HepG2 (cell line): ENCODE measurements around the gene HEATR5B. TPM values are rescaled to one million over a fixed set of nuclear protein-coding genes. Genes with fewer than 3 reads are reported as not detected.

Experiments
- AGO1 ChIP-seq: fragments of 200-400 bp; formaldehyde crosslinking; IDR thresholded peaks from 2 replicates; pipeline ENCODE4 v1.6.1; 2017; ENCODE audit warnings: mild to moderate bottlenecking, low read depth, low read length, moderate library complexity; ENCODE audit not compliant: poor library complexity, severe bottlenecking
- ARID2 ChIP-seq: sonication (generic); formaldehyde crosslinking; IDR thresholded peaks from 2 replicates; pipeline ENCODE4 v1.8.1; 2022; ENCODE audit warnings: mild to moderate bottlenecking, missing genetic modification reagents, borderline replicate concordance
- BCL3 ChIP-seq: sonication (generic); formaldehyde crosslinking; IDR thresholded peaks from 2 replicates; pipeline ENCODE4 v1.5.1; 2020; ENCODE audit warnings: mild to moderate bottlenecking, missing genetic modification reagents, moderate library complexity
- E2F1 ChIP-seq: sonication (generic); formaldehyde crosslinking; IDR thresholded peaks from 2 replicates; pipeline ENCODE4 v1.5.0; 2020; ENCODE audit warnings: missing genetic modification reagents
- EED ChIP-seq: sonication (generic); formaldehyde crosslinking; IDR thresholded peaks from 2 replicates; pipeline ENCODE4 v1.5.0; 2020; ENCODE audit warnings: mild to moderate bottlenecking, missing genetic modification reagents
- ELK4 ChIP-seq: sonication (generic); formaldehyde crosslinking; IDR thresholded peaks from 2 replicates; pipeline ENCODE4 v1.9.0; 2021; ENCODE audit warnings: missing genetic modification reagents, borderline replicate concordance
- FOSL1 ChIP-seq: sonication (generic); formaldehyde crosslinking; IDR thresholded peaks from 2 replicates; pipeline ENCODE4 v1.9.0; 2021; ENCODE audit warnings: missing genetic modification reagents, borderline replicate concordance
- FOXC1 ChIP-seq: sonication (generic); formaldehyde crosslinking; IDR thresholded peaks from 2 replicates; pipeline ENCODE4 v1.8.0; 2022; ENCODE audit warnings: mild to moderate bottlenecking, missing genetic modification reagents, borderline replicate concordance
- NFE2L1 ChIP-seq: sonication (generic); formaldehyde crosslinking; IDR thresholded peaks from 2 replicates; pipeline ENCODE4 v1.4.0; 2020; ENCODE audit warnings: missing genetic modification reagents, mild to moderate bottlenecking, borderline replicate concordance
- PREB ChIP-seq: sonication (generic); formaldehyde crosslinking; IDR thresholded peaks from 2 replicates; pipeline ENCODE4 v1.4.0; 2020; ENCODE audit warnings: missing genetic modification reagents
- RFX3 ChIP-seq: IDR thresholded peaks from 2 replicates; pipeline ENCODE4 v1.6.1; 2016; ENCODE audit warnings: missing biosample characterization, missing genetic modification reagents
- RNF219 ChIP-seq: sonication (generic); formaldehyde crosslinking; IDR thresholded peaks from 2 replicates; pipeline ENCODE4 v1.5.0; 2020; ENCODE audit warnings: mild to moderate bottlenecking, missing genetic modification reagents
- SMYD3 ChIP-seq: sonication (generic); formaldehyde crosslinking; IDR thresholded peaks from 2 replicates; pipeline ENCODE4 v1.8.1; 2023; ENCODE audit warnings: mild to moderate bottlenecking, missing genetic modification reagents
- SRF ChIP-seq: IDR thresholded peaks from 2 replicates; pipeline ENCODE4 v1.6.1; 2011; ENCODE audit warnings: mild to moderate bottlenecking, low read depth, low read length, moderate library complexity
- YY1 ChIP-seq: IDR thresholded peaks from 2 replicates; pipeline ENCODE4 v1.6.1; 2011; ENCODE audit warnings: low read length, low read depth, moderate library complexity, mild to moderate bottlenecking; ENCODE audit not compliant: insufficient read depth, insufficient replicate concordance
- ZFP41 ChIP-seq: sonication (generic); formaldehyde crosslinking; IDR thresholded peaks from 2 replicates; pipeline ENCODE4 v1.4.0; 2020; ENCODE audit warnings: mild to moderate bottlenecking, missing genetic modification reagents, borderline replicate concordance
- ZMAT3 ChIP-seq: sonication (generic); formaldehyde crosslinking; conservative IDR thresholded peaks from 2 replicates; pipeline ENCODE4 v1.7.0; 2021; ENCODE audit warnings: missing genetic modification reagents
- ZNF224 ChIP-seq: sonication (generic); formaldehyde crosslinking; IDR thresholded peaks from 2 replicates; pipeline ENCODE4 v1.5.0; 2020; ENCODE audit warnings: mild to moderate bottlenecking, missing genetic modification reagents
- ZNF414 ChIP-seq: sonication (generic); formaldehyde crosslinking; IDR thresholded peaks from 2 replicates; pipeline ENCODE4 v1.5.0; 2020; ENCODE audit warnings: missing genetic modification reagents
- polyA plus RNA-seq, 8 experiments: library from polyadenylated mRNA; depleted of rRNA in 3 of 8; stranded (reverse) in 7 of 8; unstranded in 1 of 8; fragments of >200 nt; fragmentation: Illumina TruSeq in 4 of 8; extraction: Trizol in 4 of 8; gene quantifications; 2 replicates each; pipeline versions ENCODE4 v1.2.1 to v1.2.3, GENCODE V29; 2011 to 2016; ENCODE audit warnings: low read depth in 4 of 8, missing spikeins in 1 of 8, mixed read lengths in 1 of 8; ENCODE audit not compliant: insufficient read depth in 1 of 8
- total RNA-seq, 5 experiments: library from RNA; depleted of rRNA; stranded (reverse); fragments of >200 nt; fragmentation: Illumina TruSeq; extraction: Trizol; gene quantifications; 2 replicates each; pipeline ENCODE4 v1.2.3, GENCODE V29; 2016; ENCODE audit warnings: low read depth in 1 of 5

Gene HEATR5B
- total and polyA plus RNA-seq, 2 of the 13 experiments (the other 11 are each of a cell fraction or from before 2014, with no cell fraction given), result 12.7 to 16.3 TPM

- TF ChIP-seq ARID2, result 0 out of 2 replicates have a peak, but pooled peaks have one; percentile 83
- TF ChIP-seq FOXC1, result peak; percentile 82; the same call in 1 of the 2 replicates
- TF ChIP-seq BCL3, result peak; percentile 84
- no peak for TF ChIP-seq ZFP41 (CRISPR knock-in tag)
- TF ChIP-seq PREB (CRISPR knock-in tag), result no peak
- TF ChIP-seq AGO1, result no peak
- TF ChIP-seq ZNF414 (CRISPR knock-in tag), result no peak
- no peak for TF ChIP-seq SMYD3 (CRISPR knock-in tag)
- peak; percentile 91; the same call in 1 of the 2 replicates for TF ChIP-seq EED (CRISPR knock-in tag)
- TF ChIP-seq NFE2L1, result 0 out of 2 replicates have a peak, but pooled peaks have one; percentile 35
- TF ChIP-seq ZMAT3, result peak; percentile 86
- peak; percentile 73; the same call in 1 of the 2 replicates for TF ChIP-seq E2F1
- TF ChIP-seq FOSL1 (CRISPR knock-in tag), result no peak
- peak; percentile 84 for TF ChIP-seq YY1
- no peak for TF ChIP-seq SRF
- TF ChIP-seq ZNF224 (CRISPR knock-in tag), result peak; percentile 83
- TF ChIP-seq RFX3 (CRISPR knock-in tag), result no peak
- TF ChIP-seq RNF219 (CRISPR knock-in tag), result no peak
- TF ChIP-seq ELK4 (CRISPR knock-in tag), result no peak
Observed at GRCh38 chr2:36966370-36967235, 117.6 kb downstream of the HEATR5B start, which contains the start of gene STRN (continued).
